HG03558 (cell line): ENCODE results near the gene POLD2.

Source experiments
- ATAC-seq: cut with Tn5 transposase; IDR thresholded peaks from one replicate; pipeline ENCODE4 v1.9.1; 2021; ENCODE audit warnings: moderate number of reproducible peaks; ENCODE audit not compliant: unreplicated experiment; ENCODE audit errors: extremely low read depth

The POLD2 gene

DNA sequence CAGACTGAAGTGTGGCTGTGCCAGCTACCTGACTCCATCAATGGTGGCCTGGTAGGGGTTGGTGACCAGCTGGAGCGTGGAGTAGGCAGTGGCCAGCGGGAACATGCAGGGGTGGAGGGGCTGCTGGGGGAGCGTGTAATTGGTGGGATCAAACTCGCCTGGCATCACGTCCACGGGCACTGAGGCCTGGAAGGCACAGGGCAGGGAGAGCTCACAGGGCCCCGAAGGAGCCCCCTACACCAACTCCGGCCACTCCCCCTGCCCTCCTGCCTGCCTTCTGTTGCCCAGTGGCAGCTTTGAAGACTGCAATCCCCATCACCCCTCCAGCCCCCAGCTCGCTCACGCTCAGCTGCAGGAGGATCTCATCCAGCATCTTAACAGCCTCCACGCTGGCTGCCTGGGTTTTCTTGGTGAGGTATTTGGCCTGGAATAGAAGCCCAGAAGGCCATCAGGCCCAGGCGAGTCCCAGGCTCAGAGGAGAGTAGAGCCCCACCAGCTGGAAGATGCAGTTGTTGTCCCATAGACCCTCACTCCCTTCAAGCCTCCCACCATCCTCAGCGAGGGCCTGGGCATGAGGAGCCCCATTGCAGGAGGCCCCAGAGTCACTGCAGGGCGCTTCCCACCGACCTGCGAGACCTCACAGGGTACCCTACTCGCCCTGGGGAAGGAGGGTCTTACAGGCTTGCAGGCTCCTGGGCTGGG lies 7.1 kb downstream of the POLD2 start:
- ATAC-seq, result no peak

DNA sequence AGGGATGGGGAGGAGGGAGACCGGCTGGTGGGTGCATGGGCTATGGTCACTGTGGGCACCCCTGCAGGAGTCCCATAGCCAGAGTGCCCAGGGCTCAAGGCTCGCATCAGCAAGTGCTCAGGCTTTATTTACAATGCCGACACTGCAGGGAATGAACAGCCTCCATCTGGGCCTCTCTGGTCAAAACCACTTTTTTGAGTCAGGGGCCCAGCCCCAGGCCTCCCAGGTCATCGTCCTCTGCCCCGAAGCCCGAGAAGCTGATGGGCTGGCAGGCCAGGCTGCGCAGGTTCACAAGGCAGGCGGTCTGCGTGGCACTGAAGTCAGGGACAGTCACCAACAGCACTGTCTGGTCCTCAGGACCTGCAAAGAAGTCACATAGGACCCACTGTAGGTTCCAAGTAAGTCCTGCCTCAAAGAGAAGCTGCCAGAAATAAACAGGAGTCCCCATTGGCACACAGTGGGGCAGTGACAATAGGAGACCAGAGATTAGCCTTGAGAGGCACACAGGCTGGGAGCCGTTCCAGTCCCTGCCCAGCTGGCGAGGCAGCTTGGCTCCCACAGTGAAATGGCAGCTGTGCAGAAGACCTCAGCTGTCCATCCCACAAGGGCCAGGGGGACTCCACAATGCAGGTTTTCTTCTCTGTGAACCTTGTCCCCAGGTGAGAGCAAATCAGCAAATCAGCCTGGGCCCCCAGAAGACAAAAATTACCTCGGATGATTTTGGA lies 8.6 kb downstream of the POLD2 start:
- ATAC-seq, result no peak

DNA sequence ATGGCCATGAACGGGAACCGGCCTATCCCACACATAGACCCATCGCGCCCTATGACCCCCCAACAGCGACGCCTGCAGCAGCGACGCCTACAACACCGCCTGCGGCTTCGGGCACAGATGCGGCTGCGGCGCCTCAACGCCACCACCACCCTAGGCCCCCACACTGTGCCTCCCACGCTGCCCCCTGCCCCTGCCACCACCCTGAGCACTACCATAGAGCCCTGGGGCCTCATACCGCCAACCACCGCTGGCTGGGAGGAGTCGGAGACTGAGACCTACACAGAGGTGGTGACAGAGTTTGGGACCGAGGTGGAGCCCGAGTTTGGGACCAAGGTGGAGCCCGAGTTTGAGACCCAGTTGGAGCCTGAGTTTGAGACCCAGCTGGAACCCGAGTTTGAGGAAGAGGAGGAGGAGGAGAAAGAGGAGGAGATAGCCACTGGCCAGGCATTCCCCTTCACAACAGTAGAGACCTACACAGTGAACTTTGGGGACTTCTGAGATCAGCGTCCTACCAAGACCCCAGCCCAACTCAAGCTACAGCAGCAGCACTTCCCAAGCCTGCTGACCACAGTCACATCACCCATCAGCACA lies 9.5 kb downstream of the POLD2 start:
- ATAC-seq, result no peak

DNA sequence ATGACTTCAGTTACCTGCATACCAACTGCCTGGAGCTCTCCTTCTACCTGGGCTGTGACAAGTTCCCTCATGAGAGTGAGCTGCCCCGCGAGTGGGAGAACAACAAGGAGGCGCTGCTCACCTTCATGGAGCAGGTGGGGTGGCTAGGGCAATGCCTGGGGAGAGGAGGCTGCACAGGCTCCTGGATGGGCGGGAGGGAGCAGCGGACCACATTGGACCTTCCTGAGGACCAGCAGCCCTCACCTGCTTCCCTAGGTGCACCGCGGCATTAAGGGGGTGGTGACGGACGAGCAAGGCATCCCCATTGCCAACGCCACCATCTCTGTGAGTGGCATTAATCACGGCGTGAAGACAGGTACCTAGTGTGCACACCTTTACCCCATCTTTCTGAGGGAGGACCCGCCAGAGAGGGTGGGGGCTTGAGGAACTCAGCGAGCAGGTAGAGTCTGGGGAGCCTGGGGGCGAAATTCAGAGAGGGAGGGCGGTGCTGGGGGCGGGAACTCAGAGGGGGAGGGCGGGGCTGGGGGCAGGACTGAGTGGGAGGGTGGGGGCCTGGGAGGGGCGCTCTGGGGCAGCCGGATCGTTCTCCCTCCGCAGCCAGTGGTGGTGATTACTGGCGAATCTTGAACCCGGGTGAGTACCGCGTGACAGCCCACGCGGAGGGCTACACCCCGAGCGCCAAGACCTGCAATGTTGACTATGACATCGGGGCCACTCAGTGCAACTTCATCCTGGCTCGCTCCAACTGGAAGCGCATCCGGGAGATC lies 10.2 kb downstream of the POLD2 start:
- no peak for ATAC-seq

DNA sequence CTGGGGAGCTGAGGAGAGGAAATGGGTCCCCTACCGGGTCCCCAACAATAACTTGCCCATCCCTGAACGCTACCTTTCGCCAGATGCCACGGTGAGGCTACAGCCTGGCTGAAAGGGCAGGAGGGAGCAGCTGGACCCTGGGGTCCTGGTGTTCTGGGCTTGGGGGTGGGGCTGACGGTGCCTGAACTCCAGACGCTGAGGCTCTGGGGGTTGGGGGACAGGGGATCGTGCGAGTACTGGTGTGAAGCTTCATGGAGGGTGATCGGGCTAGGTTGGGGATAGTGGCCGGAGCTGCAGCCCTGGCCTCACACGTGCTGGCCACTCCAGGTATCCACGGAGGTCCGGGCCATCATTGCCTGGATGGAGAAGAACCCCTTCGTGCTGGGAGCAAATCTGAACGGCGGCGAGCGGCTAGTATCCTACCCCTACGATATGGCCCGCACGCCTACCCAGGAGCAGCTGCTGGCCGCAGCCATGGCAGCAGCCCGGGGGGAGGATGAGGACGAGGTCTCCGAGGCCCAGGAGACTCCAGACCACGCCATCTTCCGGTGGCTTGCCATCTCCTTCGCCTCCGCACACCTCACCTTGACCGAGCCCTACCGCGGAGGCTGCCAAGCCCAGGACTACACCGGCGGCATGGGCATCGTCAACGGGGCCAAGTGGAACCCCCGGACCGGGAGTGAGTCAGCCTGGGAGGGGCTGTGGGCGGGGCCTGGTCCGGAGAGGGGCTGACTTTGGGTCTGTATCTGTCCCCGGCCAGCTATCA lies 10.9 kb downstream of the POLD2 start:
- no peak for ATAC-seq

DNA sequence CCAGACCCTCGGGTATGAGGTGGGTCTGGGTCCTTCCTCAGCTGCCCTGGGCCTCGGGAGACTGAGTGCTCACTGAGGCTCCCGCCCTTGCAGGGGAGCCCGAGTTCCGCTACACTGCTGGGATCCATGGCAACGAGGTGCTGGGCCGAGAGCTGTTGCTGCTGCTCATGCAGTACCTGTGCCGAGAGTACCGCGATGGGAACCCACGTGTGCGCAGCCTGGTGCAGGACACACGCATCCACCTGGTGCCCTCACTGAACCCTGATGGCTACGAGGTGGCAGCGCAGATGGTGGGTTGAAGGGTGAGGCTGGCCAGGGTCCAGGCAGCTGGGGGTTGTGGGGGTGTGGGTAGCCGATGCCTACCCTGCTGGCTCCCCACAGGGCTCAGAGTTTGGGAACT lies 11.6 kb downstream of the POLD2 start:
- ATAC-seq, result no peak

DNA sequence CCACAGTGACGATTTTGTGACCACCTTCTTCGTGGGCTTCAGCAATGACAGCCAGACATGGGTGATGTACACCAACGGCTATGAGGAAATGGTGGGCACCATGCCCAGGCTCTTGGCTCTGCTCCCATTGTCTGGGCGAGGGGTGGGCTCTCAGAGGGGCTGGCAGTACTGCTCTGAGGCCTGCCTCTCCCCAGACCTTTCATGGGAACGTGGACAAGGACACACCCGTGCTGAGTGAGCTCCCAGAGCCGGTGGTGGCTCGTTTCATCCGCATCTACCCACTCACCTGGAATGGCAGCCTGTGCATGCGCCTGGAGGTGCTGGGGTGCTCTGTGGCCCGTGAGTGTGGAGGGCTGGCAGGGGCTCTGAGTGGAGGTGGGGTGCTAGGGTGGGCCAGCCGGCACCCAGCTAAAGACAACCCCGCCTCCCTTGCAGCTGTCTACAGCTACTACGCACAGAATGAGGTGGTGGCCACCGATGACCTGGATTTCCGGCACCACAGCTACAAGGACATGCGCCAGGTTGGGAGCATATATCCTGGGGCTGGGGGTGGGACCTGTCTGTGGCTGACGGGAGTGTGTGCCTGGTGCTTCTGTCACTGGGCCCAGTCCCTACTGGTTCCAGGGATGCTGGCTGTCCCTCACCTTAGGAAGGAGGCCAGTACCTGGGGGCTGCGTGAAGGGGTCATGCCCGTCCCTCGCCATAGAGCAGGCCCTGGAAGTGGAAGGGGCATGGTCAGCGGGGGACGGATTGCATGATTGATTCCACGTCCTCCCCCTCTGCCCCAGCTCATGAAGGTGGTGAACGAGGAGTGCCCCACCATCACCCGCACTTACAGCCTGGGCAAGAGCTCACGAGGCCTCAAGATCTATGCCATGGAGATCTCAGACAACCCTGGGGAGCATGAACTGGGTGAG lies 12.4 kb downstream of the POLD2 start:
- ATAC-seq, result no peak

DNA sequence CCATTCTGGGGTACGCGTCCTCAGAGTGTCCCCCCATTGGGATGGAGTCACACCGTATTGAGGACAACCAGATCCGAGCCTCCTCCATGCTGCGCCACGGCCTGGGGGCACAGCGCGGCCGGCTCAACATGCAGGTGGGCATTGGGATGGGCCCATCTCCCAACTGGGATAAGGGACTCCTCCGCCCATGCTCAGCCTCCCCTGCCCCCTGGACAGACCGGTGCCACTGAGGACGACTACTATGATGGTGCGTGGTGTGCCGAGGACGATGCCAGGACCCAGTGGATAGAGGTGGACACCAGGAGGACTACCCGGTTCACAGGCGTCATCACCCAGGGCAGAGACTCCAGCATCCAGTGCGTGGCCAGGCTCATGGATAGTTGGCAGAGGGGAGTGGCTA lies 13.4 kb downstream of the POLD2 start:
- ATAC-seq, result no peak

DNA sequence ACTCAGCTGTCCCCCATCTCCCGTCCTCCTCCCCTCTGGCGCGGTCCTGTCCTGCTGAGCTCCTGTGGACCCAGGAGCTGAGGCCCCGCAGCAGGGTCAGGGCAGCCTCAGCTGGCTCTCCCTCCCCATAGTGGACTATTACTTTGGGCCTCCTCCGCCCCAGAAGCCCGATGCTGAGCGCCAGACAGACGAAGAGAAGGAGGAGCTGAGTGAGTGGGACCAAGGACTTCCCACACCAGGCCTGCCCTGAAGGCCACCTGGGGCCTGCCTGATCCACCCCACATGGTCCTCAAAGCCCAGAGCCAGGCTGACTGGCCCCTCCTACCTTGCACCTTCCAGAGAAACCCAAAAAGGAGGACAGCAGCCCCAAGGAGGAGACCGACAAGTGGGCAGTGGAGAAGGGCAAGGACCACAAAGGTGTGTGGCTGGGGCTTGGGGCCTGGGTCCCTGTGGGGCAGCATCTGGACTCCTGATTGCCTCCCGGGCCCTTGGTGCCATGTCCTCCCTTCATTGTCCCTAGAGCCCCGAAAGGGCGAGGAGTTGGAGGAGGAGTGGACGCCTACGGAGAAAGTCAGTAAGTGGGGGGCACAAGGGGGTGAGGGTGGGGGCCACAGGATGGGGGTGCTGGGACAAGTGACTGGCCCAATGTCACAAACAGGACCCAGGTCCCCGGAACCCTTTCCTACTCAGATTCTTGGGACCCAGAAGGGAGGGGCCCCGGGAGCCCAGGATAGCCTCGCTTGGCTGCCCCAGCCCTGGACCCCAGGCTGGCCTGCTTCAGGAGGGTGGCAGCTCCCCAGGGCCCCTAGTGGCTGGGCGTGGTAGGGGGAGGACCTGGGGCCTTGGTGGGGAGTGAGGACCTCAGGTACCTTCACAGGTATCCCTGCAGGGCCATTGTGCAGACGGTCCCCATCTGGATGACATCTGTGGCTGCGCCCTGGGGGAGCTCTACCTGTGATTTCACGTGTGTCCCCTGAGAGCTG lies 14.3 kb downstream of the POLD2 start:
- no peak for ATAC-seq

DNA sequence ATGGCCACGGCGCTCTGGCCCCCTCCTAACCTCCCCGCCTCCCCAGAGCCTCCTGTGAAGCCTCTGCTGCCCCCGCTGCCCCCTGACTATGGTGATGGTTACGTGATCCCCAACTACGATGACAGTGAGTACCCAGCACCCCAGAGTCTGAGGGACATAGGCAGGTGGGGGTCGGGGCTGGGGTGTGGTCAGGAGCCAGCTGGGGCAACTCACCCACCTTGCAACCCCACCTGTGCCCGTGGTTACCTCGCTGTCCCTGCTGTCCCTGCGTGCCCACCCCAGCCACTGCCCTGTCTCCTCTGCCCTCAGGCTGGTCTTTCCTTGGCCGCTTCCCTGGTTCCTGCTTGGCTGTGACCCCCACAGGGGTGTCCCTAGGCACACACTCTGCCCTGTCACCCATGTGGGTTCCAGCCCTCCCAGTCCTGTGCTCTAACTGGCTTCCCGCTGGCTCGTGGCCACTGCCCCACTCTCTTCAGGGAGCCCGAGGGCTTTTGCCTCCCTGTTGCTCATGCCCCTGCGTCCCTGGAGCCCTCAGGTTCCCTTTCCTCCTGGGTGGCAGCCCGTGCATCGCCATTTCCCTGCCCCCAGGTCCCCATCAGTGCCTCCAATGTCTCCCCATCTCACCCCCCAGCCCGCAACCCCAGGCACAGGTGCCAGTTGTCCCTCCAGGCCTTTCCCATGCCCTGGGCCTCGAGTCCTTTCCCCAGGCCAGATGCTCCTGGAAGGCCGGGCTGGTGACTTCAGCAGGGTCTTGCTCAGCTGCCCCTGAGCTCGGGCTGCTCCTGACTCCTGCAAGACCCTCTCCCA lies 15.2 kb downstream of the POLD2 start:
- no peak for ATAC-seq

DNA sequence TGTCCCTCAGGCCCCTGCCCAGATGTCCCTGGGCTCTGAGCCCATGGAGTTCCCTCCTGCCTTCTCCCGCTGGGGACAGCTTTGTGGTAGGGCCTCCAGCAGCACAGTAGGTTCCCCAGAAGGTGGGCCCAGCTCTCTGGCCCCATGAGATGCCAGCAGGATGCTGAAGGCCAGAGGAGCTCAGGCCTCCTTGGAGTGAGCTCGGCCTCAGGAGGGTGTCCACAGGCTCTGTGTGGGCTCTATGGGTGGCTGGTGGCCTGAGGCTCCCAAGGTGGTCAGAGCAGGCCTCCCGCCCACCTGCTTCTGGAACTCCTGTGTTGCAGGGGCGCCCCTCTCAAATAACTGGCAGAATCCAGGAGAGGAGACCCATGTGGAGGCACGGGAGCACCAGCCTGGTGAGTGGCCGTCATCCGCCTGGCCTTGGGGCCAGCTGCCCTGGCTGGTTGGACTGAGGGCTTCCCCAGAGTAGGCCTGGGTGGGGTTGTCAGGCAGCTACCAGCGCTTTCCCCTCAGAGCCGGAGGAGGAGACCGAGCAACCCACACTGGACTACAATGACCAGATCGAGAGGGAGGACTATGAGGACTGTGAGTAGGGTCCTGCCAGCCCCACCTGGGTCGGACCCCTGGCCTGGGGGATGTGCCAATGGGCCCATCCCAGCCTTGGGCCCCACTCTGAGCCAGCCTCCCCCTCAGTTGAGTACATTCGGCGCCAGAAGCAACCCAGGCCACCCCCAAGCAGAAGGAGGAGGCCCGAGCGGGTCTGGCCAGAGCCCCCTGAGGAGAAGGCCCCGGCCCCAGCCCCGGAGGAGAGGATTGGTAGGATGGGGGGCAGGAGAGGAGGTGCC lies 16.0 kb downstream of the POLD2 start:
- no peak for ATAC-seq

DNA sequence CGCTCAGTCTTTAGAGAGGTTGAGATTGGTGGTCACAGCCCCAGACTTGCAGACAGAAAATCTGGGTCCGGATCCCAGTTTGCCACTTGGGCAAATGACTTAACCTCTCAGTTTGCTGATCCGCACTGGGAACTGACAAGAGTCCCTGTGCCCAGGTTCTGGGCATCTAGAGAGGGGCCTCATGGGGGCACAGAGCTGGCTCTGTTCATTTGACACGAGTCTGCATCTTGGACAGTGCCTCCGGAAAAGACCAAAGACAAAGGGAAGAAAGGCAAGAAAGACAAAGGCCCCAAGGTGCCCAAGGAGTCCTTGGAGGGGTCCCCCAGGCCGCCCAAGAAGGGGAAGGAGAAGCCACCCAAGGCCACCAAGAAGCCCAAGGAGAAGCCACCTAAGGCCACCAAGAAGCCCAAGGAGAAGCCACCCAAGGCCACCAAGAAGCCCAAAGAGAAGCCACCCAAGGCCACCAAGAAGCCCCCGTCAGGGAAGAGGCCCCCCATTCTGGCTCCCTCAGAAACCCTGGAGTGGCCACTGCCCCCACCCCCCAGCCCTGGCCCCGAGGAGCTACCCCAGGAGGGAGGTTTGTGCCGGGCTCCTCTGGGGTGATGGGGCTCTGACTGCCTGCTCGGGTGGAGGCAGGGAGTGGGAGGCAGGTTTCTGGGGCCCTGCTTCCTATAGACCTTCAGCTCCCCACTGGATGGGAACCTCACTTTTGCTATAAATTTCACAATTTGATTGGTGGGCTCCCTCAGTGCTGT lies 16.9 kb downstream of the POLD2 start:
- no peak for ATAC-seq

DNA sequence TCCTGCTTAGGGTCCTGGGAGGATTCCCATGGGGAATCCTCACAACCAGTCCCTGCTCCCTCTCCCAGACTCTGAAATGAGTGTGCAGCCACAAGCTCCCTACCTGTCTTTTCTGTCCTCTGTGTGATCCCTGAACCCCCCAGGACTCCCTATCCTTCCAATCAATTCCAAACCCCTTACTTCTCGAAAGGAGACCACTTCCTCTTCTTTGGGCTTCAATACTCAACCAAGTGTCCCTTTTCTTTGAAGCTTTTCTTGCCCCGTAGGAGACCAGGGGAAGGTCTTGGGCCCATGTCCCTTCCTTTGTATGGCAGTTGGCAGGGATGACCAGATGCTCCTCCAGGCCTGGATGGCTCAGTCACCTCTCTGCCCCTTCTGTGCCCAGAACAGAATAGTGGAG lies 17.5 kb downstream of the POLD2 start:
- no peak for ATAC-seq

DNA sequence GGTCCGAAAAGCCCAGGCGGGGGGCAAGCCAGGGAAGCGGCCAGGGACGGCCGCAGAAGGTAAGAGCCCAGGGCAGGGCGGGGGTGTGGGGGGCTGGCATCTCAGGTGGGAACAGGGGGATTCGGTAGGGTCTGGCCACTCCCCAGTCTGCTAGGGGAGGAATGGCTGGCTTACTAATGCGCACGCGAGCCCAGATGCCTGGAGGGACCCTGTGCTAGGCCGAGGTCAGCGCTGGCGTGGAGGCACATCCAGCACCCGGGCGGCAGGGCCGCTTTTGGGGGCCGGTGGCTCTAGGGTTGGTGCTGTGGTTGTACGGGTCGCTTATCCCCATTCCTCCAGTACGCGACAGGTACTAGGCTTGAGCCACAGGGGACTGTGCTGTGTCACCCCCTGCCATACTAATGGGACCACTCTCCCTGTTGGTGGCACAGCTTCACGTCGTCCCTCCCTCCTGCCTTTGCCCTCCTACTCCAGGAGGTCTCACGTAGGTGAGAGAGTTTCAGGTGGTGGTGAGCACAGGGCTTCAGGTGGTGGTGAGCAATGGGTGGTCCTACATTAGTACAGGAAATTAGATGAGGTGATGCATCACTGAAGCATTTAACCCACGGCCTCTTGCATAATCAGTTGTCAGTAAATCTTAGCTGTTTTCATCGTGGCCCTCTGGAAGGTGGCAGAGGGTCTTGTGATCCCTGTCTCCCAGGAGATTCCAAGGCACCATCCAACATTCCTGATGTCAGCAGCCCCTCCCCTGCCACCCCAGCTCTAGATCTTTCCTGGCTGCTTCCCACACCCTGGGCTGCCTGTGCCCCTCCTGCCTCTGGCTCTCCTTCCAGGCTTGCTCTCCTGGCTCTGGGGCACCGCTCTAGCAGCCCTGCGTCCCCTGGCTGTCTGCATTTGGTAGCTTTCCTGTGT lies 18.2 kb downstream of the POLD2 start:
- ATAC-seq, result no peak
